HG03095 (cell line): Measurements from ENCODE around the gene LRRC46.

ENCODE experiments used
- ATAC-seq: cut with Tn5 transposase; IDR thresholded peaks from one replicate; pipeline ENCODE4 v1.9.1; 2021; ENCODE audit warnings: moderate library complexity; ENCODE audit not compliant: unreplicated experiment

LRRC46 gene

DNA sequence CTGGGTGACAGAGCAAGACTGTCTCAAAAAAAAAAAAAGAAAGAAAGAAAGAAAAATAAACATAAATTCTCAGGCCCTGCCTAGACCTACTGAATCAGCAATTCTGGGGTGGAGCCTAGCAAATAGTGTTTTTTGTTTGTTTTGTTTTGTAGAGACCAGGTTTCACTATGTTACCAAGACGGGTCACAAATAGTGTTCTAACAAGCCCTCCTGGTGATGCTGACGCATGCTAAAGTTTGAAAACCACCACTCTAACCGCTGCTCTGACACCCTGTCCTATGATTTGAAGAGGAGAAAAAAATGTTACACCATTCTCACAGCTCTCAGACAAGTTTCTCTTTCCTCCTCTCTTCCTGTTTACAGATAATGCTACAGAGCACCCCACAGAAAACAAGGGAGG is 1.6 kb upstream of the LRRC46 start:
- ATAC-seq, result no peak

- ATAC-seq, result no peak
Observed at GRCh38 chr17:47830396-47831002, 971 bp upstream of the LRRC46 start.

DNA sequence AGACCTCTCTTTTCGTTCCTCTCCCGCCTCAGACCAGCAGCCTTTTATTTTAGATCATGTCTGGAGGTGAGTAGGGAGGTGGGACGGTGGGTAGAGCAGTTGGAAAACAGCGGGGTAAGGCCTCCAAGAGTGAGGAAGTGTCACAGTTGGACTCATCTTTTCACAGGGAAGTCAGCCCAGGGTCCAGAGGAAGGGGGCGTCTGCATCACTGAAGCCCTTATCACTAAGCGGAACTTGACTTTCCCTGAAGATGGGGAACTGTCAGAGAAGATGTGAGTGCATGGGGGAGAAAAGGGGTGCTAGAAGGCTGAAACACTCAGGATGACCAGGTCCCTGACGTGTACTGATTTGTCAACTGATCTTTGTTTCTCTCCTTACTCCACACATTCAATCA is 461 bp downstream of the LRRC46 start:
- no peak for ATAC-seq

DNA sequence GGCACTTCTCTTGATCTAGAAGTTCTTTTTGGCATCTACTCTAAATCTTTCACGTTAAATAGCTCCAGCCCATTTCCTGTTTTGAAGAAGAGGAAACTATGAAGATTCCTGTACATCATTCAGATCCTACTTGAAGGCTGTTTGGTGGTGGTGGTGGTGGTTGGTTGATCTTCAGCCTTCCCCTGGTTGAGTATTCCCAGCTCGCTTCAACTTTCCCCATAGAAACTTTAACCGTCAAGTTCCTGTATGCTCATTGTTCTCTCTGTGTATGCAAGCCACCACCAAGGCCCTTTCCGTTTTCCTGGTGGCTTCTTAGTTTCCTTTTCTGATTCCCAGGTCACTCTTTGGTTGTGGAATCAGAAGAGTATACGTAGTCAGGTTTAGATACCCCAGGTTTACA is 3.3 kb downstream of the LRRC46 start:
- no peak for ATAC-seq

GRCh38 chr17:47836601-47837000 is 5.1 kb downstream of the LRRC46 start:
- ATAC-seq, result no peak

DNA sequence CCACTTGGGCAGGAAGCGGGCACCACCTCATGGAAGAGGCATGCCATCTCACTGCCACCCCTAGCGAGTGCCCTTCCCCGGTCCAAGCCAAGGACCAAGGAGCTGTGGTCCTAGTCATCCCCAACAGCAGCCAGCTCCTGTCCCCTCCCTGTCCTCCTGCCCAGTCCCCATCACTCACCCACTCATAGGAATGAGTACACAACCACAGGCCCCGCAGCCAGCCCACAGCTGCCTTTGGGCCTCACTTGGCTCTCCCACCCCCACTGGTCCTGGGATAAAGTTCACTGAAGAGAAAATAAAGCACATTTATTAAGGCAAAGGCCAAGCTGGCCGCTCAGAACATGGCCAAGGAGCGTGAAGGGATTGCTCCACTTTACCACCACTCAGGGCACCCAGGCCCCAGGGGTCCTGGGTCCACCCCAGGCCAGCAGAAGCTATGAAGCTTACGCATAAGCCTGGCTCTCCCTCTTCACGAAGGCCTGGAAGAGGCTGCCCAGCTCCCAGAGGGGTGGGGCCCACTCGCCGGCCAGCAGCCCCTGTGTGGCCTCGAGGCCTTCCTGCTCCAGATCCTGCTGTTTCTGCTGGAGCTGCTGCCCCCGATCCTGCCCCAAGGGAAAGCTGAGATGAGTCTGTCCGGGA is 6.0 kb downstream of the LRRC46 start:
- ATAC-seq, result no peak

DNA sequence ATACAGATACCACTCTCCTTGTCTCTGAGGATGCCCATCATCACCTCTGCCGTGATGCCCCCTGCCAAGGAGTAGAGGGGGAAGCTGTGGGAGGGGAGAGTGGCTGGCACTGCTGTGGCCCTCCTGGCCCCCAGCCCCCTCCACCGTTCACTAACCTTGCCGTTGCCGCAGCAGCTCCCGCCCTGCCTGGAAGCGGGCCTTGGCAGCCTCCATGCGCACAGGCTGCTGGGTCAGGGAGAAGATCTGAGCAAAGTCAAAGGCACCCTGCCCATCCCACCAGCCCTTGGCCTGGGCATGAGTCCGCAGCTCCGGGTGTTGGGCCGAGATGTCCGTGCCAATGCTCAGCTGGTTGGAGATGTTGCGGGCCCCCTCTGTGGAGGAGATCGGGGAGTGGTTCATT is 7.2 kb downstream of the LRRC46 start:
- no peak for ATAC-seq

- ATAC-seq, result no peak
Observed at GRCh38 chr17:47839071-47839470, 7.6 kb downstream of the LRRC46 start.

- ATAC-seq, result no peak
Observed at GRCh38 chr17:47840001-47840741, 8.7 kb downstream of the LRRC46 start.

- peak; percentile 73 for ATAC-seq
Observed at GRCh38 chr17:47840742-47841487, 9.4 kb downstream of the LRRC46 start, which contains the start of gene SCRN2. SCRN2 (minus strand) TSS chr17:47841273; CDS start chr17:47840843, 430 bp downstream.

DNA sequence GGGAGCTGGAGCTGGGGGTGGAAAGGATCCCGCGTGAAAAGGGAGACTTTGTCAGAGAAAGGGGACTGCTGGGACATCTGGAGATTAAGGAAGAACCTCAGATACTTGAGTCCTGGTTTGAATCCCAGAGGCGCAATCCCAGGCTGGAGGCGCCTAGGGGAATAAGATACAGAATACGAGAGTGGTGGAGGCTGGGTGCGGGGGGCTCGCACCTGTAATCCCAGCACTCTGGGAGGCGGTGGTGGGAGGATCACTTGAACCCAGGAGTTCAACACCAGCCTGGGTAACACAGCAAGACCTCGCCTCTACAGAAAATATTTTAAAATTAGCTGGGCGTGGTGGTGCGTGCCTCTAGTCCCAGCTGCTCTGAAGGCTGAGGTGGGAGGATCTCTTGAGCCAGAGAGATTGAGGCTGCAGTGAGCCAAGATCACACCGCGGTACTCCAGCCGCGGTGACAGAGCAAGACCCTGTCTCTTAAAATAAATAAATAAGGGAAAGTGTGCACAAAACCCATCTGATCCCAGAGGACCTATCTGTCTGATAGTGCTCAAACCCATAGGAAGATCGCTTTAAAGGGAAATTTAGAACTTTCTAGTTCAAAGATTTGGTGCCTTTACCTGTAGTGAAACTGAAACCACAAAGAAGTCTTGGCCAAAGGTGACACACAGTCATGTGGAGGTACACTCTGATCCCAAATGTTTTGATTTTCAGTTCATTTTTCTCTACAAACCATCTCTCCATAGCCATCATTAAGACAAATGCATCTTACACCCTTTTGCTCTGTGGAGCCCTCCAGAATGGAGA is 10.2 kb downstream of the LRRC46 start:
- ATAC-seq, result no peak

- ATAC-seq, result no peak
Observed at GRCh38 chr17:47843391-47843730, 11.9 kb downstream of the LRRC46 start.

DNA sequence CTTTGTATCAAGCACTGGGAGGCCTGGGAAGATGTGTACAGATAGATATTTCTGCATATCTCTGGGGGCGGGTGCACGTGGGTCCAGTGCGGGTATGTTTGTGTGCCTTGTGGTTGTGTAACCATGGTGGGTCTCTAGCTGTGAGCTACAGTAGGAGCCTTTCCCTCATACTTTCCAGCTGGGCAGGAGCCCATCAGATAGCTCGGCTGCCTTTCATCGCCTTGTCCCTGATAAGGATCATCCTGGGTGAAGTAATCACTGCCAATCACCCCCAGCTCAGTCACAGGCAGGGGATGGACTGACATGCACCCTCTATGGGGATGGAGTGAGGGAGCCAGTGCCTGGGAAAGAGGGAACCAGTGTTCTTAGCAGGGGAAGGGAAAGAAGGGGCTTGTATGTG is 12.8 kb downstream of the LRRC46 start:
- ATAC-seq, result no peak

DNA sequence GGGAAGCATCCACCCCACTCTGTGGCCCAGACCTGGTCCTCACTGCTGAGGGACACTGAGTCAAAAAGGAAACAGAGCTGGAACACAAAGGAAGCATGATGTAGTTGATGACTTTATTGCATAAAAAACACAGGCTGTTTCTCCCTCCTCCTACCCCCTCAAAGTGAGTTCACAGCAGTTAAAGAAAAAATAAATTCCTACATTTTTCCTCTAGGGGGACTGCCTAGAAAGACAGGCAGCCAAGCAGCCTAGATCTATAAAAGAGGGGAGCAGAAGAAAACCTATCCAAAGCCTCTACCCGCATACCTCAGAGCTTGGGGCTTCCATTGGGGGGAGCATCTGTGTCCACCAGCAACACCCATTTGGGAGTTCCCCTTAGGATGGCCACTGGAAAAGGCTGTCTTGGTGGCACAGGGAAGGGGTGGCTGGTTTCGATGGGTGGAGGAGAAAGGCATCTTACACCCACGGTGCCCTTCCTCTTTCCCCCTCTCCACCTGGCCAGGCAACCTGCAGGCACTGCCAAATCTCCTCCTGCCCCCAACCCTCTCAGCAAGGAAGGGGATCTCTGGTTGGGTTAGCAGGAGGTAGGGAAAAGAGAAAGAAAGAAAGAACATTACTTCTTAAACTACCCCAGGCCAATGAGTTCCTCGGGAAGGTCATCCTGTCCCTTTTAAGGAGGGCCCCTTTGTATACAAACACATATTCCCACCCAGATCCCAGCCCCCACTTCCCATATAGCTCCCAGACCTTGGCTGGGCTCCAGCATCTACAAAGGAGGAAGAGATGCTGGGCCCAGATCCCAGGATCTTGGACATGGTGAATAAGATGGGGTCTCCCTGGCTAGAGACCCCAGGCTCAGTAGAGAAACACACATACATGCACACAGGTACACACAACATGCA is 13.6 kb downstream of the LRRC46 start:
- ATAC-seq, result no peak

GRCh38 chr17:47845716-47846075 is 14.2 kb downstream of the LRRC46 start:
- ATAC-seq, result no peak

DNA sequence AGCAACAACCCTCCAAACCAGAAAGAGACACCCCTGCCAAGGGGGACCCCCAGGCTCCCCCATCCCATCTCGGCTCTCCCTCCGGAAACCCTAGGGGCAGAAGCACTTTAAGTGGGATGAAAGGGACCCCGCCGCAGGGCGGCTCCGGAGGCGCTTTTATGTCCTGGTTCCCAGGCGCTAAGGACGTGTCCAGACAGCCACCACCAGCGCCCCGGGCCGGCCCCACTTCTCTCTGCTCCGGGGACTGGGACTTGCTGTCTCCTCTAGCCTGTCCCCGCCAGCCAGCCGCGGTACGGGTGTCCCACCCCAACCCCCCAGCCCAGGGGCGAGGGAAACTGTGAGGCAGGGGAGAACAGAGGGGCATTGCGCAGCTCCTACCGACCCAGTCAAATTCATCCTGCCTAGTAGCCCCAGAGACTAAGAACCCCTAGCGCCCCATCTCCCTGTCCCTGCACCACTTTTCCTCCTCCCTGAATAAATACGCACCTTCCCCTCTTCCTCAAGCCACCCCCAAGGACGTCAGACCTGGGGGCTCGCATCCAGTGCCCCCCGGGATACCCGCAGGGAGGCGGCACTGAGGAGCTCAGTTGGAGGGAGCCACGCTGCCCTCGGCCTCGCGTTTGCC is 15.4 kb downstream of the LRRC46 start:
- ATAC-seq, result no peak

DNA sequence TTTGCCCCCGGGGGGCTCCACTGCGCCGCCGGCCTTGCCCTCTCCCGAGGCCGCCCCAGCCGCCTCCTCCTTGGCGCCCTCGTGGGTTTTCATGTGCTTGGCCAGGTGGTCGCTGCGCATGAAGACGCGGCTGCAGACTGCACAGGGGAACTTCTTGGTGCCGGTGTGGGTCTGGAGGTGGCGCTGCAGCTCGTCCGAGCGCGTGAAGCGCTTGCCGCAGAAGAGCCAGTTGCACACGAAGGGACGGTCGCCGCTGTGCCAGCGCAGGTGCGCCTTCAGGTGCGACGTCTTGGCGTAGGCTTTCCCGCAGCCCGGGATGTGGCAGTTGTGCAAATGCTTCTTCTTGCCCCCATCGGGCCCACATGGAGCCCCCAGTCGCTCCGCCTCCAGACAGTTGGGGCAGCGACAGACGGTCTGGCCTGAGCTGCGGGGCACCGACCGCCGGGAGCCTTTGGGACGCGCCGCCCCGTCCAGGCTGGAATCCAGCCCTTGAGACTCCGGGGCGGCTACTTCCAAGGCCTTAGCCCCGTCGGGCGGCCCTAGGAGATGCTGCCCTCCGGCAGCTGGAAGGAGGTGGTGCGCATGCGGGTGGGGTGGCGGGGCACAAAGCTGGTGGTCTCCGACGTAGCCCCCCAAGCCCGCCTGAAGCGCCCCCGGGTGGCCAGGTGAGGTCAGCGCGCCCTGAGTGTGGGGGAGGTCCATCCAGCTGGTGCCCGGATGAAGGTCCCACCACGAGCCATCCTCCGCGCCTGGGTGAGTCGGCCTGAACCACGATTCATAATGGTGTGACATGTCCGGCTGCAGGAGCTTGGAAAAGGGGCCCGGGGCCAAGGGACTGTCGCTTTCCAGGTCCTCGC is 16.1 kb downstream of the LRRC46 start:
- no peak for ATAC-seq

DNA sequence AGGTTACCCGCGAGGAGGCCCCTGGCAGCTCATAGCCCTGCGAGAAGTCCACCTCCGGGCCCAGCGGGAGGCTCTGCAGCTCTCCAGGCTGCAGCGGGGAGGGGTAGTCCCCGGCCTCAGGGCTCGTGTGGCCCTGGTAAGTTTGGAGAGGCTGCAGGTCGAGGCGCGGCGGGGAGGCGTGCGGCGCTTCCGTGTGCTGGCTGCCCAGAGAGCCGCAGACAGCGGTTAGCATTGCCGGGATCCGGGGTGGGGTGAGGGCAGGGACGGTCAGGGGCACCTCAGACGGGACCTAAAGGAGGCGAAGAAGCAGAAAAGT is 16.7 kb downstream of the LRRC46 start:
- ATAC-seq, result no peak

GRCh38 chr17:47850373-47850691 is 18.9 kb downstream of the LRRC46 start:
- ATAC-seq, result no peak
